GM19193 (cell line): Measurements from ENCODE around the gene CASTOR2.
"Not testable (repeated sequence)": the region's sequence is repeated elsewhere in the genome, so short reads cannot be mapped to it uniquely, and the experiment has no call there.

Experiments
- POLR2A ChIP-seq: IDR thresholded peaks from 4 replicates; pipeline ENCODE4 v1.6.1; 2011; ENCODE audit not compliant: insufficient read depth, insufficient read length; ENCODE audit errors: extremely low read depth

The CASTOR2 gene

GRCh38 chr7:74964511-74965119, at the start of gene CASTOR2:
CASTOR2 (plus strand) TSS chr7:74964705; CDS start chr7:74964986, 281 bp downstream.
- TF ChIP-seq POLR2A = not testable (repeated sequence)

- TF ChIP-seq POLR2A = no peak
Measured at GRCh38 chr7:74993121-74993520, 28.6 kb downstream of the CASTOR2 start.

- TF ChIP-seq POLR2A = no peak
Measured at GRCh38 chr7:75010036-75010435, 45.5 kb downstream of the CASTOR2 start.

- no peak for TF ChIP-seq POLR2A
Measured at GRCh38 chr7:75017832-75018231, 53.3 kb downstream of the CASTOR2 start.

- no peak for TF ChIP-seq POLR2A
Measured at GRCh38 chr7:75018570-75019364, 54.3 kb downstream of the CASTOR2 start.

GRCh38 chr7:75019800-75020199, 55.3 kb downstream of the CASTOR2 start:
- no peak for TF ChIP-seq POLR2A

GRCh38 chr7:75024922-75025321, 60.4 kb downstream of the CASTOR2 start:
- no peak for TF ChIP-seq POLR2A

GRCh38 chr7:75028299-75028698, 63.8 kb downstream of the CASTOR2 start:
- TF ChIP-seq POLR2A = no peak

- TF ChIP-seq POLR2A = no peak
Measured at GRCh38 chr7:75033064-75033463, 68.6 kb downstream of the CASTOR2 start.

- TF ChIP-seq POLR2A = no peak
Measured at GRCh38 chr7:75033826-75034225, 69.3 kb downstream of the CASTOR2 start.

- no peak for TF ChIP-seq POLR2A
Measured at GRCh38 chr7:75038508-75038907, 74.0 kb downstream of the CASTOR2 start.

GRCh38 chr7:75039166-75039565, 74.7 kb downstream of the CASTOR2 start:
- no peak for TF ChIP-seq POLR2A

GRCh38 chr7:75039709-75040108, 75.2 kb downstream of the CASTOR2 start:
- TF ChIP-seq POLR2A = no peak

- TF ChIP-seq POLR2A = no peak
Measured at GRCh38 chr7:75040512-75040911, 76.0 kb downstream of the CASTOR2 start.

GRCh38 chr7:75042286-75042685, 77.8 kb downstream of the CASTOR2 start:
- TF ChIP-seq POLR2A = no peak
